Measurements from ENCODE around the gene CSNK1G3.

Gene CSNK1G3

DNA sequence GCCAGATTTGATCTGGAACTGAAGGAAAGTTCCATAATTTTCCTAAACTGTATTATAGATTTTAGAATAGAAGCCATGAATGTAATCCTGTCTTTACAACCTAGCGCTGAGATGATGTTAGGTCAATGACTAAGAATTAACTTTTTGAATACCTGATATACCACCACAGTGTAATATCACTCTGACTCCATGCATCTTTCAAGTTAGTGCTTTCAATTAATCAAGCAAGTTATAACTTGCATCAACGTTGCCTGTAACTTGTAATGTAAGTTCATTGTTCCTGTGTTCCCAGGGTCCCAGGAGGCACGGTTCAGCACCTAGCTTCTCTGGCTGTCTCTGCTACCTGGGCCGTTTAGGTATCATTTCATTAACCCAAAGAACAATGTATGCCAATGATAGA lies 139.3 kb downstream of the CSNK1G3 start:
- no peak for DNase-seq

DNA sequence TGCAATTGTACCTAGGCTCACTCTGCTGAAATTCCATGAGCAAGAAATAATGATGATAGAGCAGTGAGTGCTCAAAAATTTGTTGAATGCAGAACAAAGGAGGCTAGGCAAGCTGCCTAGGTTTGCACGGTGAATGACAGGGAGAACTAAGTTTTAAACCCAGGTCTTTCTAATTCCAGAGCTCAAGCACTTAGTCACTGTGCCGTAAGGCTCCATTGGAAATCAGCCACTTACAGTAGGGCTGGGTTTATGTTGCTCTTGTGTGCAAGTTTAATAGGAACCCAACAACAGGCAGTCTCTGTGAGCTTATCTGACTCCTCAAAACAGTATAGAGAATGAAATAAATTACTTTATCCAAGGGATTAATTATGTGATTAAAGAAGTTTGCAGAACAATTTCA lies 147.0 kb downstream of the CSNK1G3 start:
- no peak for DNase-seq

DNA sequence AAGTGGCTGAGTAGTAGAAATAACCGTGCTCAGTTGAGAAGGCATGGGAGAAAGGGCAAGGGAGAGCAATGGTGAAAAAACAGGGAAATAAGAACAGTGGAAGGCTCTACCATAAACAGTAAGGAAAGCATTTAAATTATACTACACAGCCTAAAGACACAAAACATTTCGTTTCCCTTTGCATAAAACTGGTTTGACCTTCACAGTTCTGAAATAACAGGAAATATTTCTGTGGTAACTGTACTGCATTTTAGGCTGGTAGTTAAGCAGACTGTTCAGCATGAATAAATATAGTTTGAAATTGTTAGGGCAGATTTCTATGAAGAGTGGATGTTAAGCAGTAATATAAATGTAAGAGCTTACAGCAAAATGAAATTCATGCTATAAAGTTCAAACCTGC lies 147.5 kb downstream of the CSNK1G3 start:
- DNase-seq, result no peak

DNA sequence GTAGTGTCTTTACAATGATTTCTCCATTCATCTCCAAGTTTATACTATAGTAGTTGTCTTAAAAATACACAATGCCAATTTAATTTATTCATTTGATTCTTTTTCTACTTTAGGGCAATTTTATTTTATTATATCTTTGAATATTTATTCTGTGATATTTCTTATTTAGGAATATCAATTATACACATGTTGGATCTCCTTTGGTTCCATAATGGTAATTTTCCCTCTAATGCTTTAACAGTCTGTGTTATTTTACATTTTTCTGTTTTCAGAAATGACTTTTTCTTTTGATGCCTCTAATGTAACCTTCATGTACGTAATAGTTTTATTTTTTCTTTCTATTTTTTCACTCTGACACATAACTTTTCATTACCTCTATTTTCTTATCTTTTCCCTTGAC lies 153.0 kb downstream of the CSNK1G3 start:
- DNase-seq, result no peak

DNA sequence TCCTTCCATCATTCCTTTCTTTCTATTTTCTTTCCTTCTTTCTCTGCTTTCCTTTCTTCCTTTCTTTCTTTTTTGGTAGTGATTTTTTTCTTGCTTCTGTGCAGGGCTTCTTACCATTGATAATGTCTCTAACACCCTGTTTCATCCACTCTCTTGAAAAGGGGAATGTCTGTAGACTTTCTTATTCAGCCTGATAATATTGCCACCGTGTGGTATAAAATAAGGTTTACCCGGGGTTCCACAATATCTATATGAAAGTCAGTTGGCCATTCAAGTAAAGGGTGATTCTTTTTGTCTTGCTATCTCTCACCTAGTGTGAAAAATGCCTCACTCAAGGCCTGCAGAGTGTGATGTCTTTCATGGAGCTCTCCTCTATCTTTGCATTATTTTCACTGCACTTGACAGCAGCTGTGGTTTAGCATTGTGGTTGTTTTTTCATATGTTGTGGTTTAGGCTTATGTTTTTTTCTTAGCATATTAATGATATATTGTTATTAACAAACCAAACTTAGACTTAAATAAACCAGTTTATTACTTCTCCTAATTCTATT lies 153.9 kb downstream of the CSNK1G3 start:
- DNase-seq, result no peak

All from stimulated activated CD4-positive, alpha-beta T cell treated with anti-CD3 and anti-CD28 coated beads, Interleukin-1b, Interleukin-23, amount 100 ng/mL, for 48 hours (primary cell).